GM12878 (cell line): ENCODE measurements around the gene PPOX. TPM values are rescaled to one million over a fixed set of nuclear protein-coding genes. Genes with fewer than 3 reads are reported as not detected.

Experiments used
- BMI1 ChIP-seq: fragments of 450-650 bp; IDR thresholded peaks from 2 replicates; pipeline ENCODE4 v1.6.1; 2016; ENCODE audit warnings: mild to moderate bottlenecking, moderate library complexity, borderline replicate concordance
- CHD1 ChIP-seq: IDR thresholded peaks from 2 replicates; pipeline ENCODE4 v1.6.1; 2012; ENCODE audit warnings: low read depth, low read length, improper control_type of control experiment
- MYB ChIP-seq: fragments of 150-350 bp; IDR thresholded peaks from 2 replicates; pipeline ENCODE4 v1.6.1; 2014; ENCODE audit warnings: mild to moderate bottlenecking, low read depth, low read length, borderline replicate concordance
- RCOR1 ChIP-seq: conservative IDR thresholded peaks from 2 replicates; pipeline ENCODE4 v1.6.1; 2012; ENCODE audit warnings: low read depth, low read length, improper control_type of control experiment
- ZNF207 ChIP-seq: fragments of 450-650 bp; IDR thresholded peaks from 2 replicates; pipeline ENCODE4 v1.6.1; 2014; ENCODE audit warnings: antibody characterized with exemption, mild to moderate bottlenecking, borderline replicate concordance
- ZSCAN29 ChIP-seq: fragments of 450-650 bp; IDR thresholded peaks from 2 replicates; pipeline ENCODE4 v1.6.1; 2017; ENCODE audit warnings: mild to moderate bottlenecking, moderate library complexity
- polyA plus RNA-seq, 11 experiments: library from polyadenylated mRNA; depleted of rRNA in 4 of 11; unstranded in 6 of 11; stranded (reverse) in 5 of 11; fragments of >200 nt; fragmentation: Nextera tagmentation in 4 of 11; fragmentation: Illumina TruSeq in 1 of 11; extraction: Ambion mirVana in 4 of 11; extraction: Trizol in 1 of 11; gene quantifications; 1 replicate in 1 of 11; 2 replicates in 10 of 11; pipeline versions ENCODE4 v1.2.1 to v1.2.3, GENCODE V29; 2011 to 2016; ENCODE audit warnings: inconsistent platforms in 2 of 11, missing spikeins in 2 of 11, low read depth in 1 of 11
- total RNA-seq, 4 experiments: library from RNA; depleted of rRNA in 3 of 4; stranded (reverse); fragments of >200 nt in 3 of 4; fragmentation: Illumina TruSeq in 1 of 4; extraction: Trizol in 1 of 4; gene quantifications; 2 replicates each; pipeline versions ENCODE4 v1.2.1 to v1.2.3, GENCODE V29; 2013 to 2021
- TF ChIP-seq, protein P1 (sequence below): IDR thresholded peaks from 2 replicates; pipeline ENCODE4 v1.6.1; 2012; ENCODE audit warnings: mild to moderate bottlenecking, low read depth, low read length
- TF ChIP-seq, protein P2 (sequence below): fragments of 450-650 bp; IDR thresholded peaks from 2 replicates; pipeline ENCODE4 v1.6.1; 2016; ENCODE audit warnings: mild to moderate bottlenecking
- TF ChIP-seq, protein P3 (sequence below): fragments of 450-650 bp; formaldehyde crosslinking; IDR thresholded peaks from 2 replicates; pipeline ENCODE4 v1.5.0; 2022; ENCODE audit warnings: mild to moderate bottlenecking, missing genetic modification characterization
- TF ChIP-seq, protein P4 (sequence below): IDR thresholded peaks from 2 replicates; pipeline ENCODE4 v1.6.1; 2011; ENCODE audit warnings: mild to moderate bottlenecking, low read depth, low read length, moderate library complexity; ENCODE audit not compliant: insufficient replicate concordance
- TF ChIP-seq, protein P5 (sequence below): fragments of 450-650 bp; IDR thresholded peaks from 2 replicates; pipeline ENCODE4 v1.6.1; 2017; ENCODE audit warnings: mild to moderate bottlenecking
- TF ChIP-seq, protein P6 (sequence below): fragments of 450-650 bp; IDR thresholded peaks from 2 replicates; pipeline ENCODE4 v1.6.1; 2017; ENCODE audit warnings: low read depth, mild to moderate bottlenecking, moderate library complexity

The PPOX gene
- total and polyA plus RNA-seq, 10 of the 15 experiments (the other 5 are each of a cell fraction or from before 2014, with no cell fraction given) = 8.9 to 31.5 (median 20.3) TPM

DNA sequence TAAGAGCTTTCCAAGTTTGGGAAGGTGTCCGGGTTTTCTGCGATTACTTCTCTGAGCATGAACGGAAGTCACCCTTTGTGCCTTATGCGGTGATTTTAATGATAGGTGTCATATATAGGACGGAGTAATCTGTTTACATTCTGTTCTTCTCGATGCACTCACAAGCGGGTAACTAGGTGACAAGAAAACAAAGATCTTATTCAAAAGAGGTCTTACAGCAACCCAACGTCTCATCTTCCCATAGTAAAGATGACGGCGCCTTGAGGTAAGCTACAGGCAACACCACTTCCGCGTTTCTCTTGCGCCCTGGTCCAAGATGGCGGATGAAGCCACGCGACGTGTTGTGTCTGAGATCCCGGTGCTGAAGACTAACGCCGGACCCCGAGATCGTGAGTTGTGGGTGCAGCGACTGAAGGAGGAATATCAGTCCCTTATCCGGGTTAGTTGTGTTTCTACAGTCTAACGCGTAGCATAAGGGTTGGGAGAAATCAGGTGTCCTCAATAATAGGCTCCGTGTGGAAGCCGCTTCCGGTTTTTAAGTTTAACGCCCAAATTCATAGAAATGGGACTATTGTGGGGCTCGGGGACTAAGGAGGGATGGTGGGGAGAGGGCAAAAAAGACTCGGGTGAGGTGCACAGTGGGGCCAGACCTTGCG, 12.4 kb upstream of the PPOX start, which contains the start of gene UFC1 (continued):
- TF ChIP-seq, protein P1, sequence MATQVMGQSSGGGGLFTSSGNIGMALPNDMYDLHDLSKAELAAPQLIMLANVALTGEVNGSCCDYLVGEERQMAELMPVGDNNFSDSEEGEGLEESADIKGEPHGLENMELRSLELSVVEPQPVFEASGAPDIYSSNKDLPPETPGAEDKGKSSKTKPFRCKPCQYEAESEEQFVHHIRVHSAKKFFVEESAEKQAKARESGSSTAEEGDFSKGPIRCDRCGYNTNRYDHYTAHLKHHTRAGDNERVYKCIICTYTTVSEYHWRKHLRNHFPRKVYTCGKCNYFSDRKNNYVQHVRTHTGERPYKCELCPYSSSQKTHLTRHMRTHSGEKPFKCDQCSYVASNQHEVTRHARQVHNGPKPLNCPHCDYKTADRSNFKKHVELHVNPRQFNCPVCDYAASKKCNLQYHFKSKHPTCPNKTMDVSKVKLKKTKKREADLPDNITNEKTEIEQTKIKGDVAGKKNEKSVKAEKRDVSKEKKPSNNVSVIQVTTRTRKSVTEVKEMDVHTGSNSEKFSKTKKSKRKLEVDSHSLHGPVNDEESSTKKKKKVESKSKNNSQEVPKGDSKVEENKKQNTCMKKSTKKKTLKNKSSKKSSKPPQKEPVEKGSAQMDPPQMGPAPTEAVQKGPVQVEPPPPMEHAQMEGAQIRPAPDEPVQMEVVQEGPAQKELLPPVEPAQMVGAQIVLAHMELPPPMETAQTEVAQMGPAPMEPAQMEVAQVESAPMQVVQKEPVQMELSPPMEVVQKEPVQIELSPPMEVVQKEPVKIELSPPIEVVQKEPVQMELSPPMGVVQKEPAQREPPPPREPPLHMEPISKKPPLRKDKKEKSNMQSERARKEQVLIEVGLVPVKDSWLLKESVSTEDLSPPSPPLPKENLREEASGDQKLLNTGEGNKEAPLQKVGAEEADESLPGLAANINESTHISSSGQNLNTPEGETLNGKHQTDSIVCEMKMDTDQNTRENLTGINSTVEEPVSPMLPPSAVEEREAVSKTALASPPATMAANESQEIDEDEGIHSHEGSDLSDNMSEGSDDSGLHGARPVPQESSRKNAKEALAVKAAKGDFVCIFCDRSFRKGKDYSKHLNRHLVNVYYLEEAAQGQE = 0 out of 2 replicates have a peak, but pooled peaks have one; percentile 5
- TF ChIP-seq ZNF207 (peak; percentile 87; the same call in 1 of the 2 replicates), ZSCAN29 (no peak), RCOR1 (0 out of 2 replicates have a peak, but pooled peaks have one; percentile 19), MYB (no peak), BMI1 (no peak; the same call in 1 of the 2 replicates), CHD1 (0 out of 2 replicates have a peak, but pooled peaks have one; percentile 51)
- TF ChIP-seq, protein P2, sequence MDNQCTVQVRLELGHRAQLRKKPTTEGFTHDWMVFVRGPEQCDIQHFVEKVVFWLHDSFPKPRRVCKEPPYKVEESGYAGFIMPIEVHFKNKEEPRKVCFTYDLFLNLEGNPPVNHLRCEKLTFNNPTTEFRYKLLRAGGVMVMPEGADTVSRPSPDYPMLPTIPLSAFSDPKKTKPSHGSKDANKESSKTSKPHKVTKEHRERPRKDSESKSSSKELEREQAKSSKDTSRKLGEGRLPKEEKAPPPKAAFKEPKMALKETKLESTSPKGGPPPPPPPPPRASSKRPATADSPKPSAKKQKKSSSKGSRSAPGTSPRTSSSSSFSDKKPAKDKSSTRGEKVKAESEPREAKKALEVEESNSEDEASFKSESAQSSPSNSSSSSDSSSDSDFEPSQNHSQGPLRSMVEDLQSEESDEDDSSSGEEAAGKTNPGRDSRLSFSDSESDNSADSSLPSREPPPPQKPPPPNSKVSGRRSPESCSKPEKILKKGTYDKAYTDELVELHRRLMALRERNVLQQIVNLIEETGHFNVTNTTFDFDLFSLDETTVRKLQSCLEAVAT = no peak; the same call in 1 of the 2 replicates
- TF ChIP-seq, protein P3, sequence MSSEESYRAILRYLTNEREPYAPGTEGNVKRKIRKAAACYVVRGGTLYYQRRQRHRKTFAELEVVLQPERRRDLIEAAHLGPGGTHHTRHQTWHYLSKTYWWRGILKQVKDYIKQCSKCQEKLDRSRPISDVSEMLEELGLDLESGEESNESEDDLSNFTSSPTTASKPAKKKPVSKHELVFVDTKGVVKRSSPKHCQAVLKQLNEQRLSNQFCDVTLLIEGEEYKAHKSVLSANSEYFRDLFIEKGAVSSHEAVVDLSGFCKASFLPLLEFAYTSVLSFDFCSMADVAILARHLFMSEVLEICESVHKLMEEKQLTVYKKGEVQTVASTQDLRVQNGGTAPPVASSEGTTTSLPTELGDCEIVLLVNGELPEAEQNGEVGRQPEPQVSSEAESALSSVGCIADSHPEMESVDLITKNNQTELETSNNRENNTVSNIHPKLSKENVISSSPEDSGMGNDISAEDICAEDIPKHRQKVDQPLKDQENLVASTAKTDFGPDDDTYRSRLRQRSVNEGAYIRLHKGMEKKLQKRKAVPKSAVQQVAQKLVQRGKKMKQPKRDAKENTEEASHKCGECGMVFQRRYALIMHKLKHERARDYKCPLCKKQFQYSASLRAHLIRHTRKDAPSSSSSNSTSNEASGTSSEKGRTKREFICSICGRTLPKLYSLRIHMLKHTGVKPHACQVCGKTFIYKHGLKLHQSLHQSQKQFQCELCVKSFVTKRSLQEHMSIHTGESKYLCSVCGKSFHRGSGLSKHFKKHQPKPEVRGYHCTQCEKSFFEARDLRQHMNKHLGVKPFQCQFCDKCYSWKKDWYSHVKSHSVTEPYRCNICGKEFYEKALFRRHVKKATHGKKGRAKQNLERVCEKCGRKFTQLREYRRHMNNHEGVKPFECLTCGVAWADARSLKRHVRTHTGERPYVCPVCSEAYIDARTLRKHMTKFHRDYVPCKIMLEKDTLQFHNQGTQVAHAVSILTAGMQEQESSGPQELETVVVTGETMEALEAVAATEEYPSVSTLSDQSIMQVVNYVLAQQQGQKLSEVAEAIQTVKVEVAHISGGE (CRISPR knock-in tag) = peak; percentile 89
- TF ChIP-seq, protein P4, sequence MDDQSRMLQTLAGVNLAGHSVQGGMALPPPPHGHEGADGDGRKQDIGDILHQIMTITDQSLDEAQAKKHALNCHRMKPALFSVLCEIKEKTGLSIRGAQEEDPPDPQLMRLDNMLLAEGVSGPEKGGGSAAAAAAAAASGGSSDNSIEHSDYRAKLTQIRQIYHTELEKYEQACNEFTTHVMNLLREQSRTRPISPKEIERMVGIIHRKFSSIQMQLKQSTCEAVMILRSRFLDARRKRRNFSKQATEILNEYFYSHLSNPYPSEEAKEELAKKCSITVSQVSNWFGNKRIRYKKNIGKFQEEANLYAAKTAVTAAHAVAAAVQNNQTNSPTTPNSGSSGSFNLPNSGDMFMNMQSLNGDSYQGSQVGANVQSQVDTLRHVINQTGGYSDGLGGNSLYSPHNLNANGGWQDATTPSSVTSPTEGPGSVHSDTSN = no peak
- TF ChIP-seq, protein P5, sequence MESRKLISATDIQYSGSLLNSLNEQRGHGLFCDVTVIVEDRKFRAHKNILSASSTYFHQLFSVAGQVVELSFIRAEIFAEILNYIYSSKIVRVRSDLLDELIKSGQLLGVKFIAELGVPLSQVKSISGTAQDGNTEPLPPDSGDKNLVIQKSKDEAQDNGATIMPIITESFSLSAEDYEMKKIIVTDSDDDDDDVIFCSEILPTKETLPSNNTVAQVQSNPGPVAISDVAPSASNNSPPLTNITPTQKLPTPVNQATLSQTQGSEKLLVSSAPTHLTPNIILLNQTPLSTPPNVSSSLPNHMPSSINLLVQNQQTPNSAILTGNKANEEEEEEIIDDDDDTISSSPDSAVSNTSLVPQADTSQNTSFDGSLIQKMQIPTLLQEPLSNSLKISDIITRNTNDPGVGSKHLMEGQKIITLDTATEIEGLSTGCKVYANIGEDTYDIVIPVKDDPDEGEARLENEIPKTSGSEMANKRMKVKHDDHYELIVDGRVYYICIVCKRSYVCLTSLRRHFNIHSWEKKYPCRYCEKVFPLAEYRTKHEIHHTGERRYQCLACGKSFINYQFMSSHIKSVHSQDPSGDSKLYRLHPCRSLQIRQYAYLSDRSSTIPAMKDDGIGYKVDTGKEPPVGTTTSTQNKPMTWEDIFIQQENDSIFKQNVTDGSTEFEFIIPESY = no peak
- TF ChIP-seq, protein P6, sequence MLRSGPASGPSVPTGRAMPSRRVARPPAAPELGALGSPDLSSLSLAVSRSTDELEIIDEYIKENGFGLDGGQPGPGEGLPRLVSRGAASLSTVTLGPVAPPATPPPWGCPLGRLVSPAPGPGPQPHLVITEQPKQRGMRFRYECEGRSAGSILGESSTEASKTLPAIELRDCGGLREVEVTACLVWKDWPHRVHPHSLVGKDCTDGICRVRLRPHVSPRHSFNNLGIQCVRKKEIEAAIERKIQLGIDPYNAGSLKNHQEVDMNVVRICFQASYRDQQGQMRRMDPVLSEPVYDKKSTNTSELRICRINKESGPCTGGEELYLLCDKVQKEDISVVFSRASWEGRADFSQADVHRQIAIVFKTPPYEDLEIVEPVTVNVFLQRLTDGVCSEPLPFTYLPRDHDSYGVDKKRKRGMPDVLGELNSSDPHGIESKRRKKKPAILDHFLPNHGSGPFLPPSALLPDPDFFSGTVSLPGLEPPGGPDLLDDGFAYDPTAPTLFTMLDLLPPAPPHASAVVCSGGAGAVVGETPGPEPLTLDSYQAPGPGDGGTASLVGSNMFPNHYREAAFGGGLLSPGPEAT = peak; percentile 86
